HG03159 (cell line): ENCODE measurements around the gene ZEB2.
A peak's percentile ranks its signal among the peaks of the same experiment; 100 is the strongest.

Experiments
- ATAC-seq: cut with Tn5 transposase; IDR thresholded peaks from one replicate; pipeline ENCODE4 v1.9.1; 2021; ENCODE audit warnings: mild to moderate bottlenecking, moderate library complexity; ENCODE audit not compliant: unreplicated experiment

The ZEB2 gene

DNA sequence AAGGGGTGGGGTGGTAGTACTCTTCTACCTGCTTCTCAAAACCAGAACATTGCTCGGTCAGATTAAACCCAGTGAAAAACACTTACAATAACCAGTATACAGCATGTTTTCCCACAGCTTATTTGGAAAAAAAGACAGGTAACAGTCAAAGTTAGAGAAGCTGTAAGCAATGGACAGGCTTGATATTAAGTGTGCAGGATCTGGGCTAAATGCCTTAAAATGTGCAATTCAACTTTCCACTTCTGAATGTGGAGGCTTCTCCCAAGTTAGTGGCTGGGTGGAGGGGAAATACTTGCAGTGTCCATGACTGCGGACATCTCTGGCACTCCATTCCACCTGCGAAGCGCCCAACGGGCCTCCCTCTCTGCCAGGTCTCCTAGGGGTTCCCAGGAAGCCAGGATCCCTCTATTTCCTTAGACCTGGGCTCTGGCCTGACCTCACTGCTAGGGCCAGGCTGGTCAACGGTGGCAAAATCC, 5.3 kb downstream of the ZEB2 start:
- ATAC-seq: no peak

DNA sequence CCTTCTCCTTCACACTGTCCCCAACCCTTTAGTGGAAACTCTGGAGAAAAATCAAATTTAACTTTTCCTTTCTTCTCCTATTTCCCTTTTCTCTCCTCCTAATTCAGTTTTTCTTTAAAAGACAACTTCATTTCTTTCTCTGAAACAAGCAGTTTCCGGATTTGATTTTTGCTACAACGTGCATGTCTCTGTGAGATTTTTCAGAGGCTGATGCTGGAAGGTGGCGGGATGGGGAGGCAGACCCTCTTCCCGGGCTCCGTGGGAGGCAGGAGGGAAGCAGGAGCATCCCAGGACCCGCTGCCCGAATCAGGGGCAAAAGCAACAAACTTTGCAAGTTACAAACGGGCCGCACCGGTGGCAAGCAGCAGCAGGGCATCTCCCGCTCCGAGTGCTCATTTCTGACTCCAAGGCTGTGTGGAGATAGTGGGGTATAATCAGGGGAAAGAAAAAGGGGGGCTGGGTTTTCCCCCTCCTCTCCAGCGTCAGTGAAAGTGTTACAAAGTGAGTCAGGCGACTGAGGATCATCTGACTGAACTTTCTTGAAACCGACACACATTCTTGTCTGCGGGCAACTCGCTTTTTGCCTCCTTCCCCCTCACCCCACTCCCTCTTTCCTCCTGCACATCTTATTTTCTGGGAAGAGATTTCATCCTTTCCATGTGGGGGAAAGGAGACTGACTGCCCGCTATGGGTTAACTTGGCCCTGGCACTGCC, 6.4 kb downstream of the ZEB2 start:
- no peak for ATAC-seq

DNA sequence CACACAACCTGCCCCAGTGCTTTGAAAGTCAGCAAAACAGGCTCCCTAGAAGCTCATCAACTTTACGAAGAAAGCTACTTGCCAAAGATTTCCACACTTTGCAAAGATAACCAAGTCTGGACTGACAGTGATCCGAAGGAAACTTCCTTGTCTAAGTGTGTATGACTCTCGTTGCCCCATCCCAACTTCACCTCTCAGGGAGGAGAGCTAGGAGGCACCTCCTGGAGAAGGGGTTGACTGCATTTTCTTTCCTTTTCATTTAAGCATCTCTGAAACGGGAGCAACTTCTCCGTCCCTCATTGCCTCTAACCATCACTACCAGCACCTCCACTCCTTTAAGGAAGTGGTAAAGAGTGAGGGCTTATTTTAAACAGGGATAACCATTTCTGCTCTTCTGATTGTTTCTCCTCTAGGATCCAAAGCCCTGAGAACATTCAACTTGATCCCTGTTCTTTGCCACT, 7.0 kb downstream of the ZEB2 start:
- no peak for ATAC-seq

DNA sequence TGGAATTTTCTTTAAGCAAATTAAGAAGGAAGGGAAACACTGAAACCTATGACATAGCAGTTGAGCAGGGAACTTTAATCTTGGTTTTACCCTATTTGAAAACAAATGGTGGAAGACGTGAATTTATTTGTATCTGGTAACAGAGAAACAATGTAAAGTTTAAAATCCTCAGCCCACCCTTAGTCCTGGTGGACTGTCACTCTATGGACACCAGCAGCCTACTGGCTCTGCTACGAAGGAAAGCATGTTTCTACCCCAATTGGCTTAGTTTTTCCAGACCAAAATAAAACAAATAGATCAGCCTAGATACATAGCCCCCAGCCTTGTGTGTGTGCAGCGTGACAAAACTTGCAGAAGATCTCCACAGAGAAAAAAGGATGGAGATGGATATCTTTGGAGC, 7.4 kb downstream of the ZEB2 start:
- no peak for ATAC-seq

DNA sequence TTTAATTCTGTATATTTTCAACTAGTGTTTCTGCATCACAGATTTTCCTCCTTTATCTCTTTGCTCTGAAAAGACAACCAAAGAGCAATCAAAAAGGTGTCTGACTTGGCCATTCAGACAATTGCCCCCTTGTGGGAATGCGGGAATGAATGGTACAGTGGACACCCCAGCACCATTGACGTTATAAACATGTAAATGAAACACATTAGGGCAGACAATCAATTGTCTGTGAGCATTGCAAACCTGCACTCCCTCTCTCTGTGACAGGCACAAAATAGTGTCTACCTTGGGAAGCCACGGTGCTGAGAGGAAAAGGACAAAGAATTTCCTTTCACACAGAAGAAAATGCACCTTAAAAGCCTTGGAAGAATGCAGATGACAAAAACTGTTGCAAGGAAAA, 8.0 kb downstream of the ZEB2 start:
- ATAC-seq: no peak

DNA sequence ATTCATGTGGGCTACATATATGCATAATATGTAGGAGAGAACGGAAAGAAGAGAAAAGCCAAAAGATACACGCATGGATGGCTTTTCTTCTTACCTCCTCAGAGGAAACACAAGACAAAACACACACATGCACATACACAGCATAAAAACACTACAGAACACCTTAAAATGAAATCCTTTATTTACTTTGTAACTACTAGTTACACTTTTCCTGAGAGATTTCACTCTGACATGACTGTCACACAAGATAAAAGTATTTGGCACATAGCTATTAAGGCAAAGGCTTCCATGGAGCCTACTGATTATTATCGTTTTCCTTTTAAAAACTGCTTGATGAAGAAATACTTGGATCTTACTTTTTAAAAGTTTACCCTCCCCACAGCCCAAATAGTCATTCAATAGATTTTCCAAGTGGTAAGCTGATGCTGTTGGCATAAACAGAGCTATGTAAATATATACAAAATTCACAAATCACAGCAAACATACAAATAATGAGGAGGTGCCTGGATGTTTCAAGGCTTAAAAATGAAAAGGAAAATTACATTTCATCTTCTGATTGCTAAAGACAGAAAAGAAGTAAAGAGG, 8.6 kb downstream of the ZEB2 start:
- ATAC-seq: no peak

DNA sequence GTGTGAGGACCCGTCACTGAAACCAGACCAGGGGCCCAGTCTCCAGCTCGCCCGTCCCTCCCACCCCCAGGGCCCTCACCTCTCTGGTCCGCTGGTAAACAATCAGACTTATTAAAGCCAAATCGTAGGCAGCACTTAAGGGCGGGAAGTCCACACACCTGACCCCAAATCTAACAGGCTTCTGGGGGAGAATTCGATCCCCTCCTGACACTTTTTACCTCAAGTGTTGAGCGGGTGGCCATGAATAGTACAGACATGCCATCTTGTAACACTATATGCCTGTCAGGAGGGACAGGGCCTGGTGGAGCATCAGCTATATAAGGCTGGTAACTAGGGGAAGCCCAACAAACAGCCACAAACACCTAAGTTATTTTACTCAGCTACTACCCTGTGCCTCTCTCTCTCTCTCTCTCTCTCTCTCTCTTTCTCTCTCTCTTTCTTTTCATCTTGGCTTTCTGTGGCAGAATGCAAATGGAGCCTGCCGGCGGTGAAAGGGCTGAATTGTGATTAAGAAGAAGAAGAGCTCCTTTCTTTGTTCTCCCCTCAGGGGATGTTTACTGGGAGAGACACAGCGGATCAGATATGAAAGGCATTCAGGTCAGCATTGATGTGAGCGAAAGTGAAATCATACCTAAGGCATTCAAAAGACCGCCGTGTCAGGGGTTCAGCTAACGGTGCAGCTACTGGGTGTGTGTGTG, 9.5 kb downstream of the ZEB2 start:
- peak; percentile 74 for ATAC-seq

DNA sequence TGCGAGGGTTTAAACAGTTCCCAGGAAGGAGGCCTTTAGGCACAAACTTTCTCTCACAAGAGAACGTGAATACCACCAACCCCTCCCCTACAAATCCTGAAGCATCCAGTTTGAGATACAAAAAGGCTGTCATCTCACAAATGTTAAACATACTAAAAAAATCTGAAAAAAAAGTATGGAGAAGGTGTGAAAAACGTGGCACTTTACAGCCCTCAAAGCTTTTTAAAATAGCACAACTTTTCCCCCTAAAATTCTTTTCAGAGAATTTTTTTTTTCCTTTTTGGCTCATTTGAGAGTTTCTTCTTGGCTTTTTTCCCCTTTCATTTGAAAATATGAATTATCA, 10.1 kb downstream of the ZEB2 start:
- ATAC-seq: no peak

DNA sequence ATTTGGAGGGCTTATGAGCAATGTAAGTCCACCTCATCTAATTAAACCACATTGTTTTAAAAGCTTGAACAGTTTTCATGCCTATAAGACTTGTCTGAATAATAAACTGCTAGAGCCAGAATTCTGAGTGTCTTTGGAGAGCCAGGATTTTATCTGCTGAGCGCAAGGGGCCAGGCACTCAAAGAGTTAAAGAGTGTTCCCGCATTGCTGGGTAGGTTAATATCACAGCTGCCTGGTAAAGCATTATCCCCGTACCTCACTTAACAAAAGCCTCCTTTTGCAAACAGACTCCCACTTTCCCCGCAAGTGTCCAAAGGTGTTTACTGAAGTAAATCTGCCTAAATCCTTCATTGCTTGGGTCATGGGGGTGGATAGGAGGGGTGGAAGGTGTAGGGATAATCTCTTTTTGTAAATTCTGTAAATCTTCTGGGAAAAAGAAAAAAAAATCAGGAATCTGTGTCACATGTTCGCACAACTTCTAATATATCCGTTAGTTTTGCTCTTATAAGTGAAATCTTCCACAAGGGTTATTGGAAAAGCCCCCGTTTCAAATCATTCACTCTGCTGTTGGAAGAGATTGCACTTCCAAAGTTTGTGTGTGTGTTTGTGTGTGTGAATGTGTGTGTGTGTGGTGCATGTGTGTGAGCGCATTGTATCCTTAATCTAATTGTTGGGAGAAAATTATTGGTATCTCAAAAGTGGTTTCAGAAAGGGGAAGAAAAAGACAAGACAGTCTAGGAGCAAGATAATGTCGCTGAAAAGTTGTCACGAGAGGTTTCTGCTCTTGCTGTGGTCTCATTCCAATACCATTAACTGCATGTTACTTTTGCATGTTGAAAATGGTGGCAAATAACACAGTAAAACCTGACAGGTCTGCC, 10.7 kb downstream of the ZEB2 start:
- ATAC-seq: no peak

DNA sequence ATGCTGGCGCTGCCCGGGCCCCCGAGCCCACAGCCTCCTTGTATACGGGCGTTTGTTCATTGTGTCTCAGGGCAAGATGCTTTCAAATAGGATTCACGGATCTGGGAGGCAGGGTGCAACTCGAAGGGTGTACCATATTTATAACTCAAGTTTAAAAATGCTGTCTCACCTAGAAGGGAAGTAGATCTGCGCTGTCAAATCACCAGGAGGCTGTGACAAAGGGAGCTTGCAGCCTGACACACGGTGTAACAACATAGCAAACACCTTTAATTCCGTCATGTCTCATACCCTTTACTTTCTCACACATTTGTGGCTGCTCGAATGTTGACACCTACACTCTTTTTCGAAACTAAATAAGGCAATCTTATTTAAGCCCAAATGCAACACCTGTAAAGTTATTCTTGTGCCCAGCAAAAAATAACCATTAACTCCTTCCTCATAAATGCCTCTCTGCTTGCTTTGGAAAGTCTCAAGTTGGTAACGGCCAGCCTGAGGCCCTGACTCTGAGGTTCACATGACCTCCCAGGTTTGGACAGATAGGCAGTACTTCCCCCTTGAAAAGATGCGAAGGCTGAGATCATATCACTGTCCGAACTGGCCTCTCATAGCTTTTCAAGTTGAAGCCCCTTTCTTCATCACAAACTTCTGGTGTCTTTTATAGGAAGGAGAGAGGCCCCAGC, 11.6 kb downstream of the ZEB2 start:
- no peak for ATAC-seq

DNA sequence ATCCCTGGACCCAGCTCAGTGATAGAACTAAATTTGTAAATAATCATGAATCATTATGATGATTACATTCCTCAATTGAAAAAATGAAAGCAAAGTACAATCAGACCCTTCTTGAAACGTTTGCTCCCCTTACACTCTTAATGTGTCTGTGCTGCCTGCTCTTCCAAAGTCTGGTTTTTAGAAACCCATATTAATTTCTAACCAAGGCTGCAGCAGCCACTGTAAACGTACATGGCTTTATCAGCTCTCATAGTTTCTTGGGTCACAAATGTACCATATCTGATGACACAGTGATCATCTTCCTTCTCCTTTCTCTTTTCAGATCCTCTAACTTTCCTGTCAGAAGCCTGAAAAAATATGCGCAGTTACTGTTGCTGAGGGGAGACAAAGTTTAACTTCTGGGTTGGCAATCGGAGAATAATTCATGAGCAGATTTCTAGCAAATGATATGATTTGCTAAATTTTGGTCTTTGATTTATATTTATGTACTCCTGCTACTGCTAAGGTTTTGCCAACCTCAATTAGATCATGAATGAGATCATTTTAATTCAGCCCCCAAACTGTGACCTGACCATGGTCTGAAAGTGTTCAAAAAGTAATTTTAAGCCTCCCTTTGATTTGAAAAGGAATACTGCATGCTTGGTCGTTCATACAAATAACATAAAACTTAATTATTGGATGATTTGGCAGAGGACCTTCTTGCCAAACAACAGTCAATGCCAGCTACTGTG, 12.3 kb downstream of the ZEB2 start:
- no peak for ATAC-seq

DNA sequence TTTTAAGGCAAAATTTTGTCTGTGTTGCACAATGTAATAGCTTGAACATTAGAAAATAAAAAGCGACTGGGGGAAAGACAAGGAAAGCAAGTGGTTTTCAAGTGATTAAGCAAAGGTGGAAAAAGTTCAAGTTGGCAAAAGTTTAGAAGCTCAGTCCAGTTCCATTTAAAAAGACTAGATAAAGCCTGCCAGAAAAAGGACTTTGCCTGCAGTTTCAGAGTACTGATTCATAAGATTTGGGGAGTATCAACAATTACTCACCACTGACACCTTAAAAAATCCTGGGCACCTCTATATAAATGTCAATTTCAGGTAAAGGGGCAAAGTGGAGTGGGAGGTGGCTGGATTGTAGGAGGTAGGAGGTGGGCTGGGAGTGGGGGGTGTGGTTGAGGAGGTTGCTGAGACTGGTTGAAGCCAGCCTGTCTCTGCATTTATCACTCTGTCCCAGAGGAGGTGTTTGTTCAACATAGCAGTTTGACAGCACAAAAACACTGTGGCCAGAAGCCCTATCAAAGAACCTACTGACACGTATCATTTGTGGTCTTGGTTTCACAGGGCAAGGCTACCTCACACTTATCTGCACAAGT, 14.6 kb downstream of the ZEB2 start:
- no peak for ATAC-seq

DNA sequence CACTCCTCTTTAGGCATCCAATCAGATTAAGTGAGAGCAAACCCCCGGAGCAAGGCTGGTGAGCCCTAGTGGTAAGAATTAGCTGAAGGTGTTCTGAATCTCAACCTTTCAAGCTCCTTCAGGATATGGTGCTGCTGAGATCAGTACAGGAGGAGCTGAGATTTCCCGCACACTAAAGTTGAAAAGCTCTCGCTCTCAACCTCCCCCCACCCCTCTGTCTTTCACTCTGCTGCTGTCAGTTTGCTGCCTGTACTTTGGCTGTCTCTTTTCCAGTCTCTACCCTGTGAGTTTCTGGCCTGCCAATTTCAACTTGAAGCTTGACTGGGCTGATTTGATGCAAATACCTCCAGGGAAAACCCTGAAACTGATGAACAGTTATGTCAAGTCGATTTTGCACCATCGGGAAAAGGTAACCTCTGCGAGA, 15.7 kb downstream of the ZEB2 start:
- ATAC-seq: no peak

DNA sequence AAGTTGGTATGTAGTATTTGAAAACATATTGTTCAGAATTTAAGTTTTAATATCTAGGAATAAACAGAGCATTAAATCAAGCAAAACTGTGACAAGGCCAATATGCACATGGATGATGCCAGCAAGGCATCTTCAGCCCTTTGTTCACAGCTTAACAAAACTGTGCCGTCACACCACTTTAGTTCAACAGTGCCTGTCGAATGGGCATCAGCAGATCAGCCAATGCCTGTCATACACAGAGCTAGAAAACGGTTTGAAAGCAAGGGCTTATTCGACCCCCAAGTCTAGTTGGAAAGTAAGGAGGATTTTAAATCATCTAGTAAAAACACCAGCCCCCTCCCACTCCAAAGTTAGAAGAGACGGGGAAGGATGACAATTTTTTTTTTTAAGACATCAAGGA, 16.7 kb downstream of the ZEB2 start:
- no peak for ATAC-seq

DNA sequence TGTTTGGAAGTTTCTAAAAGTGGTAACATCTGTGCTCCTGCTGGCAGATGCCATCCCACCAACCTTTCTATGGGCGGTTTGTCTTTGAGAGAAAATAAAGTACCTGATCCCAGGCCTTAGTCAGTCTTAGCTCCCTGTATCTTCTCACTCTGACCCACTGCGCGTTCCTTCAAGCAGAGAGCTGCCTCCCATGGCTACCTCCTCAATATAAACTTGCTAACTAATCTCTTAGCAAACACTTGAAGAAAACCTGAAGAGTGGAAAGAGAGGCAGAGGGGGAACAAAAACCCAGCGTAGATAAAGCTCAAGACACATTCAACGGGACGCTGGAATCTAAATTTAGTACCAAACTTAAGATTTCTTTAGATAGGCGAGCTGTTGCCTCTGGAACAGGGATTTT, 17.6 kb downstream of the ZEB2 start:
- no peak for ATAC-seq

DNA sequence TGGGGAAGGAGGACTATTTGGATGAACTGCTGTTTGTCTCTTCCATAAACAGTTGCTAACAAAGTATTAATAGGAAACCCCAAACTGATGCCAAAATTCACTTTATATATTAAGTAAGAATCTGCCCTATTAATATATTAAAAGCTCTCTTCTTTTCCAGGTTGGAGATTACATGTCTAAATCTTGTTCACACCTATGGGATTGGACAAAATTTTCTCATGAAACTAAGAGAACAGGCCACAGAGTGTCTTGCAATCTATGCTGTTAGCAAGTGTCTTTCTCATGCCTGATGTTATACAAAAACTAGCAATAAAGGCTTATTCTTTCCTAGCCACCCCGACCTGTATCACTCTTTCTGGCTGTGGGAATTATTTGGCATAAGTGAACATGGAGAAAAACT, 18.3 kb downstream of the ZEB2 start:
- ATAC-seq: no peak

DNA sequence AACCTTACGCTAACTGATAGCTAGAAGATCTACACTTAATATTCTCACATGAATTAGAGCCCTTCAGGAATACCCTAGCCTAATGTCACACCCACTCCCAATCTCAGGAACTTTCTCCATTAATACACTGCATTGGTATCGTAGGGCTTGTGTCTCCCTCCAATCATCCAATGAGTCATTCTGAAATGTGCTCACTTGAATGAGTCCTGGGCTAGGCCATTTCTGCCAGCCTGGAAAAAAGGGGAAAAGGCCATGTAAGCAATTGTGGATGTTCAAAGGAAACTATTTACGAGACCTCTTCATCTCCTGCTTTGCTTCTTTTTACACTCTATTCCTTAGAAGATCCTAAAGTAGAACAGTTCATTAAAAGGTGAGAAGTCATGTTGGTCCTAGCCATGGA, 18.8 kb downstream of the ZEB2 start:
- no peak for ATAC-seq

DNA sequence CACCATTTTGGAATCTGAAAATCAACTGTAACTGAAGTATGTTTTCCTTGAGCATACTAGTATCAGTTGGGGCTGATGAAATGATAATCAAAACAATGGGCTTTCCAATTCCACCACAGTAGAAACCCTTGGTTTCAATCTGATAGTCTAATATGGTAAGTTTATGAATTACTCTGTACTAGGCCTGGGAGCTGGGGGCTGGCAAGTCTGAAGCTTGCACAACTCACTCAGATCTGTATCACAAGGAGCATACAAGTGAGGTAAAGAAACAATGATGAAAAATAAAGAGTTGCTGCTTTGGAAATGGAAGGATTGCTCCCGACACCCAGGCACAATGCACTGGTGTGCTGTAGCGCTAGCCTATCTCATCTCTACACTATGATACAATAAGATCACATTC, 19.4 kb downstream of the ZEB2 start:
- no peak for ATAC-seq

DNA sequence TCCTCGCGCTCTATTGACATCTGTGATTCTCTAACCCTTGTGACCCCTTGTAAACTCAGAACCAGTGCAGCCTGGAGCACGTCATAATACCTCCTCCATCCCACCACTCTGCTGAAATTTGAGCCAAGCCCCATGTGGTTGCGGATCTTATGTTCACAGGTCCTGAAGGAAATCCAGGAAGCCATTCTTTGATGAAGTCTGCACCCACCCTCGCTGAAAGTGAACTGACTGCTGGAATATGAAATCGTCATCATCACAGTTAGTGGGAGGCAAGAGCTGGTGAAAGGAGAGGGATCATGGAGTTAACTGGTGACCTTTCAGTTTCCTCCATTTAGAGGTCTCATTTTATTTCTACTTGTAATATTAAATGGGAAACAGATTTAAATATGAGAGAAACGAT, 21.6 kb downstream of the ZEB2 start:
- ATAC-seq: no peak
